Stimulated activated naive B cell treated with anti-CD40 and anti-IgM and Interleukin-4, amounts not matched to agents 10 μg/mL and 1 μg/mL and 100 μg/mL, for 72 hours (primary cell): Measurements from ENCODE around the gene CCNL2.
"Not testable (repeated sequence)": the region's sequence is repeated elsewhere in the genome, so short reads cannot be mapped to it uniquely, and the experiment has no call there.

Experiments
- ATAC-seq, 2 donors: fragments of 150-1000 bp; cut with Tn5 transposase; replicated peaks; 2 replicates each; pipeline ENCODE4 v1.10.0; 2021; ENCODE audit warnings: moderate library complexity in 1 of 2
- DNase-seq: peaks from one replicate; pipeline ENCODE4 v3.0.0; 2021
- H3K27ac Mint-ChIP-seq: one replicate; pipeline ENCODE4 v1.8.0; 2022; ENCODE audit warnings: mild to moderate bottlenecking, mixed read lengths
- H3K27me3 Mint-ChIP-seq, 2 donors: one replicate each; pipeline ENCODE4 v1.8.0; 2022; ENCODE audit warnings: mixed read lengths in 2 of 2
- H3K36me3 Mint-ChIP-seq, 2 donors: one replicate each; pipeline ENCODE4 v1.8.0; 2022; ENCODE audit warnings: mixed read lengths in 2 of 2, mild to moderate bottlenecking in 1 of 2
- H3K4me1 Mint-ChIP-seq, 2 donors: one replicate each; pipeline ENCODE4 v1.8.0; 2022; ENCODE audit warnings: mixed read lengths in 2 of 2, mild to moderate bottlenecking in 1 of 2
- H3K4me3 Mint-ChIP-seq, 2 donors: one replicate each; pipeline ENCODE4 v1.8.0; 2022; ENCODE audit warnings: mild to moderate bottlenecking in 2 of 2, mixed read lengths in 2 of 2, moderate library complexity in 1 of 2
- H3K9me3 Mint-ChIP-seq, 2 donors: one replicate each; pipeline ENCODE4 v1.8.0; 2022; ENCODE audit warnings: mixed read lengths in 2 of 2, mild to moderate bottlenecking in 1 of 2

Gene CCNL2

GRCh38 chr1:1399187-1399871 is at the start of gene CCNL2:
CCNL2 (minus strand) TSS chr1:1399335; CDS start chr1:1399306, 29 bp downstream.
- DNase-seq (peak; percentile 99), ATAC-seq (peak; percentile 95 to 98)
- Mint-ChIP-seq H3K27ac (peak within 1 kb of the TSS; percentile 99), H3K27me3 (no peaks in the 10 kb centered on the region), H3K36me3 (peaks cover 56 to 60% of the 10 kb centered on the region in 2 donors), H3K4me3 (peak within 1 kb of the TSS; percentile 95), H3K9me3 (no peaks in the 10 kb centered on the region), H3K4me1 (peaks cover 40 to 73% of the 10 kb centered on the region in 2 donors)

GRCh38 chr1:1446631-1447030 is 47.5 kb upstream of the CCNL2 start:
- H3K27me3 Mint-ChIP-seq, result peaks cover 6 to 14% of the 10 kb centered on the region in 2 donors
- ATAC-seq, DNase-seq, H3K4me3 Mint-ChIP-seq, H3K36me3 Mint-ChIP-seq, H3K4me1 Mint-ChIP-seq, H3K9me3 Mint-ChIP-seq, H3K27ac Mint-ChIP-seq: not testable (repeated sequence)

GRCh38 chr1:1442069-1442770 is 43.1 kb upstream of the CCNL2 start:
- DNase-seq, result no peak
- Mint-ChIP-seq H3K4me1 (peaks cover 7 to 9% of the 10 kb centered on the region in 2 donors), H3K36me3 (no peaks in the 10 kb centered on the region), H3K27ac (no peak overlapping the region), H3K27me3 (peaks cover 5 to 26% of the 10 kb centered on the region in 2 donors), H3K9me3 (no peaks in the 10 kb centered on the region), H3K4me3 (no peak overlapping the region)
- ATAC-seq, result no peak

GRCh38 chr1:1441002-1441888 is 42.1 kb upstream of the CCNL2 start:
- no peak for DNase-seq
- H3K27me3 Mint-ChIP-seq, result peaks cover 8 to 34% of the 10 kb centered on the region in 2 donors

GRCh38 chr1:1440262-1441001 is 41.3 kb upstream of the CCNL2 start:
- Mint-ChIP-seq H3K9me3 (no peaks in the 10 kb centered on the region), H3K27me3 (peaks cover 9 to 38% of the 10 kb centered on the region in 2 donors), H3K27ac (no peak overlapping the region), H3K4me1 (peaks cover 11 to 15% of the 10 kb centered on the region in 2 donors), H3K36me3 (no peaks in the 10 kb centered on the region), H3K4me3 (peak overlapping the region in 1 of 2 donors; percentile 22)
- DNase-seq (no peak), ATAC-seq (no peak)

More at GRCh38 chr1:1441002-1441888, 42.1 kb upstream of the CCNL2 start:
- Mint-ChIP-seq H3K4me1 (peaks cover 10 to 11% of the 10 kb centered on the region in 2 donors), H3K4me3 (peak overlapping the region in 1 of 2 donors; percentile 22), H3K9me3 (no peaks in the 10 kb centered on the region), H3K36me3 (no peaks in the 10 kb centered on the region), H3K27ac (no peak overlapping the region)
- ATAC-seq, result peak; percentile 82 to 86

- peaks cover 15 to 45% of the 10 kb centered on the region in 2 donors for H3K27me3 Mint-ChIP-seq
- no peak overlapping the region for H3K27ac Mint-ChIP-seq
- H3K36me3 Mint-ChIP-seq, result no peaks in the 10 kb centered on the region
- H3K4me1 Mint-ChIP-seq, result peaks cover 15 to 23% of the 10 kb centered on the region in 2 donors
- no peak for DNase-seq
- H3K9me3 Mint-ChIP-seq, result no peaks in the 10 kb centered on the region
- H3K4me3 Mint-ChIP-seq, result no peak overlapping the region
- ATAC-seq, result no peak
Observed at GRCh38 chr1:1439546-1440261, 40.6 kb upstream of the CCNL2 start.

GRCh38 chr1:1438531-1439381 is 39.6 kb upstream of the CCNL2 start:
- no peak for ATAC-seq
- no peaks in the 10 kb centered on the region for H3K36me3 Mint-ChIP-seq
- no peak for DNase-seq
- H3K27ac Mint-ChIP-seq, result no peak overlapping the region
- peaks cover 15 to 49% of the 10 kb centered on the region in 2 donors for H3K27me3 Mint-ChIP-seq
- no peak overlapping the region for H3K4me3 Mint-ChIP-seq
- peaks cover 15 to 32% of the 10 kb centered on the region in 2 donors for H3K4me1 Mint-ChIP-seq
- H3K9me3 Mint-ChIP-seq, result no peaks in the 10 kb centered on the region

GRCh38 chr1:1437904-1438376 is 38.8 kb upstream of the CCNL2 start:
- DNase-seq, result no peak
- peaks cover 15 to 52% of the 10 kb centered on the region in 2 donors for H3K27me3 Mint-ChIP-seq
- H3K4me1 Mint-ChIP-seq, result peaks cover 17 to 37% of the 10 kb centered on the region in 2 donors
- no peaks in the 10 kb centered on the region for H3K9me3 Mint-ChIP-seq
- no peaks in the 10 kb centered on the region for H3K36me3 Mint-ChIP-seq
- ATAC-seq, result peak; percentile 23 to 28
- no peak overlapping the region for H3K27ac Mint-ChIP-seq
- no peak overlapping the region for H3K4me3 Mint-ChIP-seq

- Mint-ChIP-seq H3K27ac (no peak overlapping the region), H3K4me3 (peak overlapping the region in 1 of 2 donors; percentile 43), H3K9me3 (no peaks in the 10 kb centered on the region), H3K36me3 (no peaks in the 10 kb centered on the region), H3K4me1 (peaks cover 20 to 42% of the 10 kb centered on the region in 2 donors), H3K27me3 (peaks cover 18 to 57% of the 10 kb centered on the region in 2 donors)
- no peak for ATAC-seq
- DNase-seq, result no peak
Observed at GRCh38 chr1:1437033-1437903, 38.1 kb upstream of the CCNL2 start.

- no peak for ATAC-seq
- H3K4me1 Mint-ChIP-seq, result peaks cover 20 to 43% of the 10 kb centered on the region in 2 donors
Observed at GRCh38 chr1:1436630-1437032, 37.5 kb upstream of the CCNL2 start.

GRCh38 chr1:1435911-1436629 is 36.9 kb upstream of the CCNL2 start:
- H3K4me1 Mint-ChIP-seq, result peaks cover 19 to 41% of the 10 kb centered on the region in 2 donors
- H3K27ac Mint-ChIP-seq, result no peak overlapping the region
- no peaks in the 10 kb centered on the region for H3K36me3 Mint-ChIP-seq
- DNase-seq, result no peak
- H3K9me3 Mint-ChIP-seq, result no peaks in the 10 kb centered on the region
- ATAC-seq, result no peak
- H3K4me3 Mint-ChIP-seq, result peak overlapping the region; percentile 53 to 64
- H3K27me3 Mint-ChIP-seq, result peaks cover 22 to 63% of the 10 kb centered on the region in 2 donors

More at GRCh38 chr1:1436630-1437032, 37.5 kb upstream of the CCNL2 start:
- no peaks in the 10 kb centered on the region for H3K36me3 Mint-ChIP-seq
- H3K27me3 Mint-ChIP-seq, result peaks cover 22 to 59% of the 10 kb centered on the region in 2 donors
- H3K27ac Mint-ChIP-seq, result no peak overlapping the region
- no peak for DNase-seq
- H3K9me3 Mint-ChIP-seq, result no peaks in the 10 kb centered on the region
- peak overlapping the region; percentile 53 to 64 for H3K4me3 Mint-ChIP-seq
